ENCODE measurements around the gene PIP5K1C. TPM values are rescaled to one million over a fixed set of nuclear protein-coding genes. Genes with fewer than 3 reads are reported as not detected.
A peak's percentile ranks its signal among the peaks of the same experiment; 100 is the strongest.

The PIP5K1C gene
- total and polyA plus RNA-seq, 9 of the 15 experiments (the other 6 are each of a cell fraction or from before 2014, with no cell fraction given): 0.38 to 22.1 (median 4.1) TPM

DNA sequence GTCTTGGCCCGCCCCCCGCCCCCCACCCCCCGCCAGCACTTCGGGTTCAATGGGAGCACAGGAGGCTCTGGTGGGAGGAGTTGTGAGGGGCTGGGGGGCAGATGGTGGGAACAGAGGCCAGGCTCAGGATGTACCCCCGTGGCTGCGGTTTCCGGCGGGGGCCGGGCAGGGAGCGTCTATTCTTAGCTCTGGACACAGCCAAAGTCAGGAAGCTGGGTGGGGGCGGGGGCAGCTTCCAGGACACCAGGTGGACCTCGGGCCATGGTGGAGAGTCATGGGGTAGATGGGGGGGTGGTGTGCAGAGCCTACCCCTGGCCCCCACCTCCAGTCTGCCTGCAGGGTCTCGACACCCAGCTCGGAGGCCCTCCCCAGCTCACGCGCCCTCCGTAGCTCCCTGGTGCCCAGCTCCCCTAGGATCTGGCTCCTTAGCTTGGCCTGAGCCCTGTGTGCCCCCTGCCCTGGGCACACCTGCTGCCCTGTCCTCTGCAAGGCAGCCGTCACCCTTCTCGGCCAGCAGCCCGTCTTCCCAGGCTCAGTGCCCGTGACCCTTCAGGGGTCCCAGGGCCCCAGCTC, 91.4 kb downstream of the PIP5K1C start (continued):
- TF ChIP-seq, protein P1, sequence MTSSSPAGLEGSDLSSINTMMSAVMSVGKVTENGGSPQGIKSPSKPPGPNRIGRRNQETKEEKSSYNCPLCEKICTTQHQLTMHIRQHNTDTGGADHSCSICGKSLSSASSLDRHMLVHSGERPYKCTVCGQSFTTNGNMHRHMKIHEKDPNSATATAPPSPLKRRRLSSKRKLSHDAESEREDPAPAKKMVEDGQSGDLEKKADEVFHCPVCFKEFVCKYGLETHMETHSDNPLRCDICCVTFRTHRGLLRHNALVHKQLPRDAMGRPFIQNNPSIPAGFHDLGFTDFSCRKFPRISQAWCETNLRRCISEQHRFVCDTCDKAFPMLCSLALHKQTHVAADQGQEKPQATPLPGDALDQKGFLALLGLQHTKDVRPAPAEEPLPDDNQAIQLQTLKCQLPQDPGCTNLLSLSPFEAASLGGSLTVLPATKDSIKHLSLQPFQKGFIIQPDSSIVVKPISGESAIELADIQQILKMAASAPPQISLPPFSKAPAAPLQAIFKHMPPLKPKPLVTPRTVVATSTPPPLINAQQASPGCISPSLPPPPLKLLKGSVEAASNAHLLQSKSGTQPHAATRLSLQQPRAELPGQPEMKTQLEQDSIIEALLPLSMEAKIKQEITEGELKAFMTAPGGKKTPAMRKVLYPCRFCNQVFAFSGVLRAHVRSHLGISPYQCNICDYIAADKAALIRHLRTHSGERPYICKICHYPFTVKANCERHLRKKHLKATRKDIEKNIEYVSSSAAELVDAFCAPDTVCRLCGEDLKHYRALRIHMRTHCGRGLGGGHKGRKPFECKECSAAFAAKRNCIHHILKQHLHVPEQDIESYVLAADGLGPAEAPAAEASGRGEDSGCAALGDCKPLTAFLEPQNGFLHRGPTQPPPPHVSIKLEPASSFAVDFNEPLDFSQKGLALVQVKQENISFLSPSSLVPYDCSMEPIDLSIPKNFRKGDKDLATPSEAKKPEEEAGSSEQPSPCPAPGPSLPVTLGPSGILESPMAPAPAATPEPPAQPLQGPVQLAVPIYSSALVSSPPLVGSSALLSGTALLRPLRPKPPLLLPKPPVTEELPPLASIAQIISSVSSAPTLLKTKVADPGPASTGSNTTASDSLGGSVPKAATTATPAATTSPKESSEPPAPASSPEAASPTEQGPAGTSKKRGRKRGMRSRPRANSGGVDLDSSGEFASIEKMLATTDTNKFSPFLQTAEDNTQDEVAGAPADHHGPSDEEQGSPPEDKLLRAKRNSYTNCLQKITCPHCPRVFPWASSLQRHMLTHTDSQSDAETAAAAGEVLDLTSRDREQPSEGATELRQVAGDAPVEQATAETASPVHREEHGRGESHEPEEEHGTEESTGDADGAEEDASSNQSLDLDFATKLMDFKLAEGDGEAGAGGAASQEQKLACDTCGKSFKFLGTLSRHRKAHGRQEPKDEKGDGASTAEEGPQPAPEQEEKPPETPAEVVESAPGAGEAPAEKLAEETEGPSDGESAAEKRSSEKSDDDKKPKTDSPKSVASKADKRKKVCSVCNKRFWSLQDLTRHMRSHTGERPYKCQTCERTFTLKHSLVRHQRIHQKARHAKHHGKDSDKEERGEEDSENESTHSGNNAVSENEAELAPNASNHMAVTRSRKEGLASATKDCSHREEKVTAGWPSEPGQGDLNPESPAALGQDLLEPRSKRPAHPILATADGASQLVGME (CRISPR knock-in tag; IDR thresholded peaks at IDR 0.05): no peak
- TF ChIP-seq KAT2B (IDR thresholded peaks at IDR 0.05; ENCODE audit: low read depth, low read length): no peak
- no peak for TF ChIP-seq ELF1 (tag; IDR thresholded peaks at IDR 0.05)
- 0 out of 2 replicates have a peak, but pooled peaks have one; percentile 14 for TF ChIP-seq RNF2 (IDR thresholded peaks at IDR 0.05)
- 0 out of 4 replicates have a peak, but pooled peaks of 1 of the 2 experiments have one; percentile 7 for TF ChIP-seq RAD21 (CRISPR knock-in tag; conservative IDR thresholded peaks at IDR 0.05 in 1 of 2, IDR thresholded peaks at IDR 0.05 in 1 of 2)
- TF ChIP-seq EHMT2 (IDR thresholded peaks at IDR 0.05): no peak
- TF ChIP-seq ZNF134 (CRISPR knock-in tag; conservative IDR thresholded peaks at IDR 0.05): no peak
- no peak for TF ChIP-seq ARNT (IDR thresholded peaks at IDR 0.05)
- no peak for TF ChIP-seq HSF4 (CRISPR knock-in tag; IDR thresholded peaks at IDR 0.05; ENCODE audit: borderline replicate concordance)
- no peak for TF ChIP-seq TCF7L2 (IDR thresholded peaks at IDR 0.05; ENCODE audit: low read depth, low read length)
- TF ChIP-seq, protein P2, sequence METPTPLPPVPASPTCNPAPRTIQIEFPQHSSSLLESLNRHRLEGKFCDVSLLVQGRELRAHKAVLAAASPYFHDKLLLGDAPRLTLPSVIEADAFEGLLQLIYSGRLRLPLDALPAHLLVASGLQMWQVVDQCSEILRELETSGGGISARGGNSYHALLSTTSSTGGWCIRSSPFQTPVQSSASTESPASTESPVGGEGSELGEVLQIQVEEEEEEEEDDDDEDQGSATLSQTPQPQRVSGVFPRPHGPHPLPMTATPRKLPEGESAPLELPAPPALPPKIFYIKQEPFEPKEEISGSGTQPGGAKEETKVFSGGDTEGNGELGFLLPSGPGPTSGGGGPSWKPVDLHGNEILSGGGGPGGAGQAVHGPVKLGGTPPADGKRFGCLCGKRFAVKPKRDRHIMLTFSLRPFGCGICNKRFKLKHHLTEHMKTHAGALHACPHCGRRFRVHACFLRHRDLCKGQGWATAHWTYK (CRISPR knock-in tag; IDR thresholded peaks at IDR 0.05): peak; percentile 64; the same call in 1 of the 2 replicates
- TF ChIP-seq, protein P3, sequence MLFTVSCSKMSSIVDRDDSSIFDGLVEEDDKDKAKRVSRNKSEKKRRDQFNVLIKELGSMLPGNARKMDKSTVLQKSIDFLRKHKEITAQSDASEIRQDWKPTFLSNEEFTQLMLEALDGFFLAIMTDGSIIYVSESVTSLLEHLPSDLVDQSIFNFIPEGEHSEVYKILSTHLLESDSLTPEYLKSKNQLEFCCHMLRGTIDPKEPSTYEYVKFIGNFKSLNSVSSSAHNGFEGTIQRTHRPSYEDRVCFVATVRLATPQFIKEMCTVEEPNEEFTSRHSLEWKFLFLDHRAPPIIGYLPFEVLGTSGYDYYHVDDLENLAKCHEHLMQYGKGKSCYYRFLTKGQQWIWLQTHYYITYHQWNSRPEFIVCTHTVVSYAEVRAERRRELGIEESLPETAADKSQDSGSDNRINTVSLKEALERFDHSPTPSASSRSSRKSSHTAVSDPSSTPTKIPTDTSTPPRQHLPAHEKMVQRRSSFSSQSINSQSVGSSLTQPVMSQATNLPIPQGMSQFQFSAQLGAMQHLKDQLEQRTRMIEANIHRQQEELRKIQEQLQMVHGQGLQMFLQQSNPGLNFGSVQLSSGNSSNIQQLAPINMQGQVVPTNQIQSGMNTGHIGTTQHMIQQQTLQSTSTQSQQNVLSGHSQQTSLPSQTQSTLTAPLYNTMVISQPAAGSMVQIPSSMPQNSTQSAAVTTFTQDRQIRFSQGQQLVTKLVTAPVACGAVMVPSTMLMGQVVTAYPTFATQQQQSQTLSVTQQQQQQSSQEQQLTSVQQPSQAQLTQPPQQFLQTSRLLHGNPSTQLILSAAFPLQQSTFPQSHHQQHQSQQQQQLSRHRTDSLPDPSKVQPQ (CRISPR knock-in tag; IDR thresholded peaks at IDR 0.05; ENCODE audit: borderline replicate concordance): no peak
- peak; percentile 57; the same call in 1 of the 2 replicates for TF ChIP-seq GABPA (tag; conservative IDR thresholded peaks at IDR 0.05; ENCODE audit: low read depth)
- no peak for TF ChIP-seq HEY1 (CRISPR knock-in tag; IDR thresholded peaks at IDR 0.05; ENCODE audit: borderline replicate concordance)
- TF ChIP-seq, protein P4, sequence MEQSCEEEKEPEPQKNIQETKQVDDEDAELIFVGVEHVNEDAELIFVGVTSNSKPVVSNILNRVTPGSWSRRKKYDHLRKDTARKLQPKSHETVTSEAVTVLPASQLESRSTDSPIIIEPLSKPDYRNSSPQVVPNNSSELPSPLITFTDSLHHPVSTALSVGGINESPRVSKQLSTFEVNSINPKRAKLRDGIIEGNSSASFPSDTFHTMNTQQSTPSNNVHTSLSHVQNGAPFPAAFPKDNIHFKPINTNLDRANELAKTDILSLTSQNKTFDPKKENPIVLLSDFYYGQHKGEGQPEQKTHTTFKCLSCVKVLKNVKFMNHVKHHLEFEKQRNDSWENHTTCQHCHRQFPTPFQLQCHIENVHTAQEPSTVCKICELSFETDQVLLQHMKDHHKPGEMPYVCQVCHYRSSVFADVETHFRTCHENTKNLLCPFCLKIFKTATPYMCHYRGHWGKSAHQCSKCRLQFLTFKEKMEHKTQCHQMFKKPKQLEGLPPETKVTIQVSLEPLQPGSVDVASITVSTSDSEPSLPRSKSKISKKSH (CRISPR knock-in tag; IDR thresholded peaks at IDR 0.05): no peak
- no peak for TF ChIP-seq HCFC1 (IDR thresholded peaks at IDR 0.05; ENCODE audit: low read depth, low read length)
- no peak for TF ChIP-seq PHB2 (IDR thresholded peaks at IDR 0.05; ENCODE audit: low read depth)
- peak; percentile 81 for TF ChIP-seq ZNF311 (CRISPR knock-in tag; IDR thresholded peaks at IDR 0.05)
